Amygdala (tissue), 56 donors: ENCODE results near the gene CDY2B.
"Not testable (repeated sequence)": the region's sequence is repeated elsewhere in the genome, so short reads cannot be mapped to it uniquely, and the experiment has no call there.

Experiments
- DNase-seq, 56 donors: peaks; one replicate each; lab custom pipeline; 2025; lab: John Stamatoyannopoulos, UW

CDY2B gene

GRCh38 chrY:17880120-17880519 is at the start of gene CDY2B:
Gene CDY2B (minus strand): TSS chrY:17880220. CDS start chrY:17879892, 328 bp downstream.
- not testable (repeated sequence) for DNase-seq

GRCh38 chrY:17908009-17908408 is 28.0 kb upstream of the CDY2B start:
- not testable (repeated sequence) for DNase-seq

- not testable (repeated sequence) for DNase-seq
These were observed 27.3 kb upstream of the CDY2B start for GRCh38 chrY:17907351-17907750.

GRCh38 chrY:17881697-17882096 is 1.7 kb upstream of the CDY2B start:
- not testable (repeated sequence) for DNase-seq

GRCh38 chrY:17876767-17877166 is 3.3 kb downstream of the CDY2B start:
- DNase-seq, result not testable (repeated sequence)

- DNase-seq, result not testable (repeated sequence)
These were observed 4.6 kb downstream of the CDY2B start for GRCh38 chrY:17875401-17875800.

GRCh38 chrY:17871194-17871903 is 8.7 kb downstream of the CDY2B start:
- DNase-seq, result not testable (repeated sequence)

GRCh38 chrY:17870737-17871136 is 9.3 kb downstream of the CDY2B start:
- not testable (repeated sequence) for DNase-seq

GRCh38 chrY:17867850-17868249 is 12.2 kb downstream of the CDY2B start:
- not testable (repeated sequence) for DNase-seq

GRCh38 chrY:17860634-17861033 is 19.4 kb downstream of the CDY2B start:
- not testable (repeated sequence) for DNase-seq

- not testable (repeated sequence) for DNase-seq
These were observed 22.8 kb downstream of the CDY2B start for GRCh38 chrY:17856963-17857848.

GRCh38 chrY:17856508-17856907 is 23.5 kb downstream of the CDY2B start:
- DNase-seq, result not testable (repeated sequence)

GRCh38 chrY:17849131-17849530 is 30.9 kb downstream of the CDY2B start:
- DNase-seq, result not testable (repeated sequence)

- DNase-seq, result not testable (repeated sequence)
These were observed 47.9 kb downstream of the CDY2B start for GRCh38 chrY:17832149-17832548.
